ENCODE data around the gene GALK2. TPM values are rescaled to one million over a fixed set of nuclear protein-coding genes. Genes with fewer than 3 reads are reported as not detected.

Gene GALK2
- total and polyA plus RNA-seq, 2 of the 8 experiments (the other 6 are each of a cell fraction or from before 2014, with no cell fraction given): 8.7 to 16.1 TPM

- WGBS, 2 experiments (ENCODE audit: extremely low coverage in 1 of 2, insufficient coverage in 1 of 2, insufficient read length in 1 of 2, insufficient replicate concordance in 2 of 2, low coverage in 1 of 2, low lambda C conversion rate in 2 of 2, missing lambda C conversion rate in 1 of 2): 80% methylated on average over 3 of the region's 3 CpGs; no CpG with 5 or more reads in 1 of the 2 experiments
- Histone ChIP-seq H3K4me3 (ENCODE audit: extremely low read depth in 1 of 4, insufficient read depth in 2 of 4, low read depth in 3 of 4, low read length in 4 of 4) (no peak overlapping the region), H3K9ac (replicated peaks in 1 of 4; ENCODE audit: extremely low read depth in 1 of 4, low read depth in 3 of 4, low read length in 3 of 4) (no peak overlapping the region), H3K4me1 (replicated peaks in 1 of 4; ENCODE audit: control insufficient read depth in 3 of 4, insufficient read depth in 4 of 4, low read length in 3 of 4) (peaks cover 0 to 5% (median 1%) of the 10 kb centered on the region in 4 experiments; a peak in 1 of 7 replicates), H4K20me1 (replicated peaks in 1 of 2; ENCODE audit: control insufficient read depth in 1 of 2, insufficient read depth in 2 of 2, low read length in 2 of 2) (peaks cover 0 to 1% of the 10 kb centered on the region in 2 experiments), H3K18ac (ENCODE audit: extremely low read depth, low read length) (no peak overlapping the region), H4K91ac (replicated peaks; ENCODE audit: insufficient read length, low read length) (no peak overlapping the region), H2BK20ac (ENCODE audit: low read length) (no peak overlapping the region; the same call in 1 of the 2 replicates), H2BK5ac (ENCODE audit: low read depth, low read length) (no peak overlapping the region), H3K23ac (ENCODE audit: insufficient read length) (no peak overlapping the region), H4K5ac (ENCODE audit: insufficient read length, low read depth, low read length) (no peak overlapping the region), H2BK15ac (ENCODE audit: low read length) (no peak overlapping the region), H3K4me2 (ENCODE audit: insufficient read depth in 1 of 2, low read depth in 2 of 2, low read length in 2 of 2) (peak overlapping the region in 1 of 2 experiments; percentile 36; a peak in 2 of 4 replicates), H3K14ac (ENCODE audit: insufficient read length) (no peak overlapping the region), H3K79me2 (ENCODE audit: control insufficient read depth in 1 of 2, insufficient read depth in 2 of 2, low read length in 2 of 2) (0 out of 4 replicates have a peak, but pooled peaks cover 0 to 4% of the 10 kb centered on the region in 2 experiments), H3K36me3 (ENCODE audit: control insufficient read depth in 2 of 4, insufficient read depth in 4 of 4, low read length in 3 of 4) (no peaks in the 10 kb centered on the region), H3K4ac (replicated peaks; ENCODE audit: insufficient read length, low read depth, low read length) (no peak overlapping the region), H3K27me3 (replicated peaks in 1 of 4; ENCODE audit: control insufficient read depth in 3 of 4, extremely low read depth in 1 of 4, insufficient read depth in 3 of 4, low read length in 3 of 4) (no peaks in the 10 kb centered on the region), H3K23me2 (ENCODE audit: low read depth, low read length) (no peaks in the 10 kb centered on the region), H2BK12ac (ENCODE audit: low read depth, low read length) (0 out of 2 replicates have a peak overlapping the region, but pooled peaks have one; percentile 10), H3K79me1 (ENCODE audit: low read depth, low read length) (no peaks in the 10 kb centered on the region), H2AFZ (ENCODE audit: low read length) (no peak overlapping the region; the same call in 1 of the 2 replicates), H2AK5ac (ENCODE audit: low read depth, low read length) (no peak overlapping the region), H2BK120ac (replicated peaks; ENCODE audit: low read depth, low read length) (no peak overlapping the region), H3K27ac (ENCODE audit: low read depth, low read length) (no peak overlapping the region), H3K9me3 (ENCODE audit: insufficient read depth in 2 of 2, low read depth in 1 of 2, low read length in 1 of 2) (no peaks in the 10 kb centered on the region), H4K8ac (ENCODE audit: extremely low read depth, insufficient read depth, low read length) (no peak overlapping the region), H3K56ac (replicated peaks; ENCODE audit: insufficient read length, low read depth, low read length) (no peak overlapping the region)
- peak; percentile 94 for FAIRE-seq
- peak; percentile 71 to 78 for DNase-seq (ENCODE audit: low read depth in 1 of 2, low spot score in 2 of 2)
- ChIA-PET POLR2A (ENCODE audit: partially characterized antibody) (interaction anchor here (0.6 to 1.2 kb wide), 5 partner anchors 46 to 912 kb away, joined by 3 to 4 read pairs (median 3); no protein-coding TSS in a partner anchor), CTCF (ENCODE audit: partially characterized antibody) (interaction anchor here (0.7 to 2.5 kb wide), 16 partner anchors 9 to 923 kb away, joined by 3 to 11 read pairs (median 4); partner anchors contain the start of genes COPS2 and FGF7)
- TF ChIP-seq EZH2 (IDR thresholded peaks at IDR 0.05; ENCODE audit: low read depth, low read length, severe bottlenecking): no peak
- no peak for TF ChIP-seq KDM4A (IDR thresholded peaks at IDR 0.05; ENCODE audit: low read depth, low read length, severe bottlenecking)
- no peak for TF ChIP-seq CTBP2 (IDR thresholded peaks at IDR 0.05; ENCODE audit: borderline replicate concordance, insufficient read depth, insufficient read length, low read length)
- TF ChIP-seq POU5F1 (IDR thresholded peaks at IDR 0.05; ENCODE audit: low read depth, low read length): no peak
- TF ChIP-seq HDAC6 (IDR thresholded peaks at IDR 0.05; ENCODE audit: low read depth, low read length): no peak
- TF ChIP-seq TAF1 (IDR thresholded peaks at IDR 0.05; ENCODE audit: low read depth, low read length): no peak
- TF ChIP-seq TEAD4 (IDR thresholded peaks at IDR 0.05; ENCODE audit: low read depth, low read length): 0 out of 2 replicates have a peak, but pooled peaks have one; percentile 31
- no peak for TF ChIP-seq BACH1 (IDR thresholded peaks at IDR 0.05; ENCODE audit: low read length)
- no peak for TF ChIP-seq CHD1 (IDR thresholded peaks at IDR 0.05; ENCODE audit: low read depth, low read length)
- no peak for TF ChIP-seq FOSL1 (IDR thresholded peaks at IDR 0.05; ENCODE audit: insufficient read depth, low read depth, low read length)
- TF ChIP-seq BCL11A (IDR thresholded peaks at IDR 0.05; ENCODE audit: low read depth in 2 of 2, low read length in 2 of 2): no peak
- no peak for TF ChIP-seq SP1 (IDR thresholded peaks at IDR 0.05; ENCODE audit: low read depth, low read length)
- TF ChIP-seq SRF (IDR thresholded peaks at IDR 0.05; ENCODE audit: low read depth, low read length): no peak
Measured at GRCh38 chr15:49225572-49226281, 55.7 kb downstream of the GALK2 start.

All from H1 (cell line).